ENCODE data around the gene OBSCN. TPM values are rescaled to one million over a fixed set of nuclear protein-coding genes. Genes with fewer than 3 reads are reported as not detected.

Gene OBSCN
- total RNA-seq, 1 experiment from 2014 or later: 33.3 TPM

DNA sequence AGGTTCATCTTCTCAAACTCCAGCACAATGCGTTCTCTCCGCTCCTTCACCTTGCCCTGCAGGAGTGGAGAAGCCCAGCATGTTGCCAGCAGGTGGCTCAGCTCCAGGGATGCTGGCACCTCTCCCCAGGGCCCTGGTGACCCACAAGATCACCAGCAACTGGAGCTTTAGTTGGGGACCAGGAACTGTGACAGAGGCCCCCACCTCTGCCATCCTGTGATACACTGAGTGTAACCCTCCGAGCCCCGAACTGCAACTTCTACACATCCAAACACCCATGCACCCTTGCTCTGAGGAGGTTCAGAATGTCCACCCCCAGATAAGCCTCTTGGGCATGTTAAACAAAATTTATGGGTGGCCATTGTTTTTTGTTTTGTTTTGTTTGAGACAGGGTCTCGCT lies 203.3 kb downstream of the OBSCN start:
- Mint-ChIP-seq H3K27ac (peak overlapping the region in 1 of 3 experiments; percentile 77; a peak in 1 of 7 replicates), H3K27me3 (ENCODE audit: low read depth) (peaks cover 32% of the 10 kb centered on the region), H3K36me3 (ENCODE audit: insufficient read depth in 1 of 3, low read depth in 3 of 3) (peaks cover 3 to 10% (median 5%) of the 10 kb centered on the region in 3 experiments; a peak in 6 of 7 replicates), H3K4me3 (peak overlapping the region in 1 of 2 experiments; percentile 20; a peak in 1 of 5 replicates), H3K4me1 (peaks cover 18 to 24% of the 10 kb centered on the region in 2 experiments), H3K9me3 (no peaks in the 10 kb centered on the region)
- Histone ChIP-seq H3T11ph (ENCODE audit: low read length) (no peak overlapping the region), H4K20me1 (ENCODE audit: control insufficient read depth, insufficient read depth, insufficient read length) (peaks cover 2% of the 10 kb centered on the region), H3K4ac (ENCODE audit: low read depth, low read length) (no peak overlapping the region), H2BK20ac (ENCODE audit: low read depth, low read length, poor library complexity, severe bottlenecking) (no peak overlapping the region), H2AFZ (ENCODE audit: low read length) (no peak overlapping the region), H2BK120ac (ENCODE audit: low read depth, low read length, poor library complexity, severe bottlenecking) (no peak overlapping the region), H3K9ac (ENCODE audit: extremely low read depth, insufficient read length, low read length) (no peak overlapping the region), H3K23me2 (ENCODE audit: insufficient read length, low read depth, low read length, poor library complexity, severe bottlenecking) (peaks cover 8% of the 10 kb centered on the region), H4K91ac (ENCODE audit: insufficient read length, low read depth, low read length) (no peak overlapping the region), H3K23ac (ENCODE audit: insufficient read length, low read depth, low read length) (no peak overlapping the region), H3K14ac (ENCODE audit: insufficient read depth, low read length) (no peak overlapping the region), H2AK5ac (ENCODE audit: insufficient read length, low read length) (no peak overlapping the region), H2BK12ac (ENCODE audit: insufficient read length, low read depth, low read length) (no peak overlapping the region), H3K79me2 (ENCODE audit: insufficient read depth, low read length) (no peaks in the 10 kb centered on the region; the same call in 1 of the 2 replicates), H3K18ac (ENCODE audit: insufficient read length, low read depth, low read length) (no peak overlapping the region), H3K27ac (ENCODE audit: insufficient read length, low read depth, low read length) (no peak overlapping the region), H3K27me3 (ENCODE audit: insufficient read depth, low read length) (peaks cover 11% of the 10 kb centered on the region; the same call in 1 of the 2 replicates), H4K5ac (ENCODE audit: insufficient read length, low read depth, low read length) (no peak overlapping the region), H3K4me1 (ENCODE audit: insufficient read depth, low read length) (no peaks in the 10 kb centered on the region), H3K4me2 (ENCODE audit: insufficient read depth, insufficient read length, low read length) (no peak overlapping the region), H2BK5ac (ENCODE audit: insufficient read length, low read length) (no peak overlapping the region), H3K9me3 (ENCODE audit: control insufficient read depth, low read depth, low read length) (no peaks in the 10 kb centered on the region), H3K79me1 (ENCODE audit: insufficient read depth, low read depth, low read length, poor library complexity, severe bottlenecking) (no peaks in the 10 kb centered on the region), H2BK15ac (ENCODE audit: low read depth, low read length) (no peak overlapping the region), H3K56ac (ENCODE audit: insufficient read length, low read depth, low read length) (no peak overlapping the region), H4K8ac (replicated peaks; ENCODE audit: insufficient read length, low read depth, low read length) (no peak overlapping the region)
- WGBS (ENCODE audit: extremely low coverage, insufficient read length, low lambda C conversion rate): no CpG with 5 or more reads among the region's 5 CpGs
- DNase-seq: no peak
- TF ChIP-seq, protein P1, sequence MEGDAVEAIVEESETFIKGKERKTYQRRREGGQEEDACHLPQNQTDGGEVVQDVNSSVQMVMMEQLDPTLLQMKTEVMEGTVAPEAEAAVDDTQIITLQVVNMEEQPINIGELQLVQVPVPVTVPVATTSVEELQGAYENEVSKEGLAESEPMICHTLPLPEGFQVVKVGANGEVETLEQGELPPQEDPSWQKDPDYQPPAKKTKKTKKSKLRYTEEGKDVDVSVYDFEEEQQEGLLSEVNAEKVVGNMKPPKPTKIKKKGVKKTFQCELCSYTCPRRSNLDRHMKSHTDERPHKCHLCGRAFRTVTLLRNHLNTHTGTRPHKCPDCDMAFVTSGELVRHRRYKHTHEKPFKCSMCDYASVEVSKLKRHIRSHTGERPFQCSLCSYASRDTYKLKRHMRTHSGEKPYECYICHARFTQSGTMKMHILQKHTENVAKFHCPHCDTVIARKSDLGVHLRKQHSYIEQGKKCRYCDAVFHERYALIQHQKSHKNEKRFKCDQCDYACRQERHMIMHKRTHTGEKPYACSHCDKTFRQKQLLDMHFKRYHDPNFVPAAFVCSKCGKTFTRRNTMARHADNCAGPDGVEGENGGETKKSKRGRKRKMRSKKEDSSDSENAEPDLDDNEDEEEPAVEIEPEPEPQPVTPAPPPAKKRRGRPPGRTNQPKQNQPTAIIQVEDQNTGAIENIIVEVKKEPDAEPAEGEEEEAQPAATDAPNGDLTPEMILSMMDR (conservative IDR thresholded peaks at IDR 0.05): no peak

All from H9 (cell line).